GM18505 (cell line): Measurements from ENCODE around the gene SYNE1.

Source experiments
- ATAC-seq: cut with Tn5 transposase; IDR thresholded peaks from one replicate; pipeline ENCODE4 v1.9.1; 2021; ENCODE audit not compliant: unreplicated experiment
- POLR2A ChIP-seq: IDR thresholded peaks from 4 replicates; pipeline ENCODE4 v1.6.1; 2011; ENCODE audit warnings: borderline replicate concordance; ENCODE audit not compliant: insufficient read depth, insufficient read length; ENCODE audit errors: extremely low read depth

Gene SYNE1

DNA sequence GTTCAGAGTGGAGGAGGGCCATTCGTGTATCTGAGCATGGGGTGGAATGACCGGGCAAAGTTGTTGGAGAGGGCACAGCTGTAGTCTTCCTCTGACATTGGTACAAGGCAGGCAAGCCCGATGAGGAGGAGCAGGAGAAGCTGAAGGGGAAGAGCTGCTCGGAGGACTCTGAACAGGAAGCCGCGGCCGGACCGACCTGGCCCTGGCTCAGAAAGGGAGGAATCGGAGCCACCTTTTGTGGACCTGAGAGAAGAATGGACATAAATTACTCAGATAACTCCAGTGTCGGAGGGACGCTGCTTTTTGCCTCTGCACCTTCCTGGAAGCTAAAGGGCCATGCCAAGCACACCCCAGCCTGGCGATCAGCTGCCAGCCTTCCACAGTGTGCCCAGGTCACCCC, 514.7 kb downstream of the SYNE1 start:
- TF ChIP-seq POLR2A = no peak
- ATAC-seq = no peak

DNA sequence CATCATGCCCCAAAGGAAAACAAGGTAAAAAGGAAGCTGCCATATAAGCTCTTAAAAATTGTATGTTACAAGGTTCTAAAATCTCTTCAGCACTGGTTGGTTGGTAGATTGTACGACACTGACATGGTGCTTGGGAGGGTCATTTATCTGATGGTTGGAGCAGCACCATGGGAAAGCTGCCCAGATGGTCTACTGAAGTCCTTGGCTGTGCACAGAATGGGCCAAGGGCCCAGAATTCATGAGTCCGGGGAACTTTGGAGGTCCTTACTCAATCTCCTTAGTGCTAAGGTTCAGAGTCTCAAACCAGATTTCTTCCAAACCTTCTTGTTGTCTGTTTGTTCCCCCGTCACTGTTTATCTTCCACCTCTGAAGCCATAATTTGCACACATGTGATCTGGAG, 515.3 kb downstream of the SYNE1 start:
- no peak for ATAC-seq
- TF ChIP-seq POLR2A = no peak

DNA sequence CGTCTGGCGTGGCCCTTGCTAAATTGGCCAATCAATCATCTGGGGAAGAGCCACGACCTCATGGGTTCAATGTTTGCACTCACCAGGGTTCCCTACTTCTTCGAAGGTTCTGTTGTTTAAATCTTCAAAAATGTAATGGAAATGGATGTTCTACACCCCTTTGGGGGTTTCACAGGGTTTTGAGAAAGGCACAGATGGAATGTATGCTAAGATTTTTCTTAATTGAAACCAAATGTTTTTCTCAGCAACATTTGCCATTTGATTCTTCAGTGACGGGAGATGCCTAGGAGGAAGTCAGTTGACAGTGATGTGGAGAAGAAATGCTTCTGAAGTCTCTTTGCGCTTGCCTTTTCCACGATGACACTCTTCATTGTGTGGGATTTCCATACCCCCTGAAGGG, 517.3 kb downstream of the SYNE1 start:
- ATAC-seq = no peak
- TF ChIP-seq POLR2A = no peak

DNA sequence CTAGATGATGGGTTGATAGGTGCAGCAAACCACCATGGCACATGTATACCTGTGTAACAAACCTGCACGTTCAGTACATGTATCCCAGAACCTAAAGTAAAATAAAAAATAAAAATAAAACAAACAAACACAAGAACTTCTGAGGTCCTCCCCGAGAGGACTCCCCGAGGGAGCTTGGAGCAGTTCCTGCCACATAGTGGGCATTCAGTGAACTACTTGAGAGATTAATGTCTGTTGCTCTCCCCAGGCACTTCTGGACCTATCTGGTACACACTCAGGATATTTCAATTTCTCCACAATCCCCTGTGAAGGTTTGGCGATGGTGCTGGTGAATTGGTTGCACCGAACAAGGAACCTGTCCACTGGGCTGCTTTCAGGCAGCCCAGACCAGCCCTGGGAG, 518.5 kb downstream of the SYNE1 start:
- no peak for ATAC-seq
- TF ChIP-seq POLR2A = no peak

DNA sequence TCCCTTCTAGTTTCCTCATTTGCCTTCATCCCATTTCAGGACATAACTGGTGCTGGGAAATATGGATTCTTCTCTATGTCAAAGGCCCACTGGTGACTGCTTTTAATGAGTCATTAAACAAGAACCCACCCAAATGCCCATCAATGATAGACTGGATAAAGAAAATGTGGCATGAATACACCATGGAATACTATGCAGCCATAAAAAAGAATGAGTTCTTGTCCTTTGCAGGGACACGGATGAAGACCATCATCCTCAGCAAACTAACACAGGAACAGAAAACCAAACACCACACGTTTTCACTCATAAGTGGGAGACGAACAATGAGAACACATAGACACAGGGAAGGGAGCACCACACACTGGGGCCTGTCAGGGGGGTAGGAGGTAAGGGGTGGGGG, 518.9 kb downstream of the SYNE1 start:
- no peak for TF ChIP-seq POLR2A
- ATAC-seq = no peak

DNA sequence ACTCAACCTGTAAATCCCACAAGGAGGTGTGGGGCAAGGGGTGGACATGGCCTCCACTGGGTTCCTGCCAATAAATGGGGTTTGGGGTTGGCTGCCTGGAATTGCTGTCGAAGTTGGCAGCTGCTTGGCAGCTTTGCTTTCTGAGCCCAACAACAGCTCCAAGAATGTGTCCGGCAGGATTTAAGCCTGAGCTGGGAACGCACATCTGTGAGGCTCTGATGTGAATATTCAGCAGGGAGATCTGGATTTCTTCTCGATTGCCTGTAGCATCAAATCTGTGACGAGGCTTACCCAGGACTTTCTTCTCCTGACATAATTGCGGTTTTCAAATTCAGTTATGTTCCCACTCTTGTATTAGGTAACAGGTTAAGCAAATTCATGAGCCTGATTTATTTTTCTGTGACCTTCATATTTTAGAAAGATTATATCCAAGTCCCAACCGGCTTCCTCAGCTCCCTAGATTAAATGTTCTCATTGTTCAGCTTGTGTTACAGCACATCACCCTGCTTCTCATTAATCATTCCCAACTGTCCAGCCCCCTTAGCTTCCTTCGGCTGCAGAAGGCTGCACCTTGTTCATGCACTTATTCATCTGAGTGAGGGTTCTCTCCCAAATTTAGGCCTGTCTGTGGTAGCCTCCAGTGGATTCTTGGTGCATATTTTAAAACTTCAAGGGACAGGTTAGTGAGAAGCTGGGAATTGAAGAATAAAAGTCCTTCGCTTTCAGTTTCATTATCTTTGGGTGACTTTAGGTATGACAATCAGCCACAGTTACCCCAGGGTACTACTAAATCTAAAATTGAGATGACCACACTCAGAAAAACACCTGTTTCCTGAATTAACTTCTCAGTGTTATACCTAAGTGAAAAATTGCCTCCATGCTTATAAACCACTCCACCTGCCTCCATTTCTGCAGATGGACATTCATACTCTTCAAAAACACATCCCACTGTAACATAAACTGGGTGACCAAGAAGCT, 519.7 kb downstream of the SYNE1 start:
- ATAC-seq = peak; percentile 78
- TF ChIP-seq POLR2A = no peak

DNA sequence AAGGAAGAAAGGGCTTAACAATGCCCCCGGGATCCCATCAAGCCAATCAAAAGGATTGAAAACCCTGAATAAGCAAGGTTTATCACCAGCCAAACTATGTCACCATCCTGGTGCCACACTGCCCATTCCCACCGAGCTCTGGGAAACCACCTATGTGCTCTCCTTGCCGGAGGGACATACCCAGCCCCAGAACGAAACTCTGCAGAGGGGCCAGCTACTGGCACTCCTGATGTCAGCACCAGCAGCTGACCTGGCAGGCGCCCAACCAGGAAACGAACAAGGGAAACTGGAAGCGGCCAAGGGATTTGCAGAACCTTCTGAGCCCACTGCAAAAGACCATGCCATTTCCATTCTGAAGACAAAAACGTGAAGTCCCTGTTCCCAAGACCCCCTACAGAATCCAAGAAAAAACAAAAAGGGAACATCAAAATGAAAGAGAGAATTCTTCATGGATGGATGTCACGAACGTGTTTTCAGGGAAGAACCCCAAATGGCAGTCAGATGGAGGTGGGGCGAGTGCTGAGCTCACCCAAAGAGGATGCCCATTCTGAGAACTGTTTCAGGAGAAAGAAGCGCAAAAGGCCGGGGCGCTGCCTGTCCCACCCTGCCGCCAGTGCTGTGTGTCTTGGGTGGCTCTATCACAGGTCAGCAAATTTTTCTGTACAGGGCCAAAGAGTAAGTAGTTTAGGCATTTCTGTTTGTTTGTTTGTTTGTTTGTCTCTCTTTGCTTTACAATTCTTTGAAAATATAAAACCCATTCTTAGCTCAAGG, 524.5 kb downstream of the SYNE1 start:
- ATAC-seq = no peak
- no peak for TF ChIP-seq POLR2A

DNA sequence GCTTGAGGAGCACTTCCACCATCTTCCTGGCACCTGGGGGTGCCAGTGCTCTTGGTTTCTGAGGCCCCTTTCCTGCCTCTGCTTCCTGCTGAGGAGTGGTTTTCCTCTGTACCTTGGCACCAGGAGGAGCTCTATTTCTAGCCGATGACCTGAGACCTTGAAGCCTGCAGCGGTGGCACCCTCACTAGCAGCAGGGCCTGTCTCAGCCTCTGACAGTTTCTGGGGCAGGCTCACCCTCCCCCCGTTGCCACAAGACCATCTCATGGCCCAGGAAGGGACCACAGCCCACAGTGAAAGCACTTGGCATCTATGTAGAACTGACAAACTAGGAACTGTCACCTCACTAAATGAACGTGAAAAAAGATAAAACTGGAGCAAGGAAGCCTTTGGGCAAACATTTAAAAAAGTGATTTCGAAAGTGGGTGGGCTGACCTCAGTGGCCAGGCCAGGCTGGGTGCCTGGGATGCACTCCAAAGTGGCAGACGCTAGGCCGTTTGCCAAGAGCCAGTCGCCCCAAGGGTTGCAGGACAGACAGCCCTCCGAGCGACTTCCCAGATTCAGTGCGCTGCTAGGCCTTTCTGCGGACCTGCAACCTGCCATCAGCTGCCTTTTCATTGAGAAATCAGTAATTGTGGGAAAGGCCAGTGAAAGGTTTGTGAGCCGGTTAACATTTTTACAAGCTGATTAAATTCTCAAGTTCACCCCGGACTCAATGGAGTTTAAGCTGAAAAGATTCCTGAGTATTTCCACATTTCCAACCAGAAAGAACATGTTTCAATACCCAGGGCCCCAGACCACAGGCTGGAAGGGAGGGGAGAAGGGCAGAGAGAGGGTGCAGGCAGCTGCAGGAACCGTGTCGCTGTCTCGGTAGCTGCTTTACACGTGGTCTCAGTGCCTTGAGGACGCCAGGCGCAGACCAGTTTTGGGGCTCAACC, 526.0 kb downstream of the SYNE1 start:
- no peak for TF ChIP-seq POLR2A
- no peak for ATAC-seq

DNA sequence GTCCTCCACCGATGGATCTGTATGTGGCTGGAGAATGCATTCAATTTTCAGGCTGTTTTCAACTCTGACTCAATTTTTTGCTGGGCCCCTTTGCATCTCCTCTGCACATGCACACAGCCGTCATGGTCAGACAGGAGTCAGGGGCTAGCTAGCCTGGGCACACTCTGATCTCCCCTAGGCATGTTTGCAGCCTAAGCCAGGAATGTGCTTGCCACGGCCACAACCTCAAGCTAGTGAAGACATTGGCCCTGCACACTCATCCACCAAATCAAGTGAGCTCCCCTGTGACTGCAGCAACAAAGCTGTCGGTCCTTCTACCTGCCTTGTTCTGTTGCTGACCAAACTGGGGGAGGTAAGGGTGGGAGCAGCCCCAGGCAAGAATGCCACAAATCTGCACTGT, 529.2 kb downstream of the SYNE1 start:
- ATAC-seq = no peak
- no peak for TF ChIP-seq POLR2A

DNA sequence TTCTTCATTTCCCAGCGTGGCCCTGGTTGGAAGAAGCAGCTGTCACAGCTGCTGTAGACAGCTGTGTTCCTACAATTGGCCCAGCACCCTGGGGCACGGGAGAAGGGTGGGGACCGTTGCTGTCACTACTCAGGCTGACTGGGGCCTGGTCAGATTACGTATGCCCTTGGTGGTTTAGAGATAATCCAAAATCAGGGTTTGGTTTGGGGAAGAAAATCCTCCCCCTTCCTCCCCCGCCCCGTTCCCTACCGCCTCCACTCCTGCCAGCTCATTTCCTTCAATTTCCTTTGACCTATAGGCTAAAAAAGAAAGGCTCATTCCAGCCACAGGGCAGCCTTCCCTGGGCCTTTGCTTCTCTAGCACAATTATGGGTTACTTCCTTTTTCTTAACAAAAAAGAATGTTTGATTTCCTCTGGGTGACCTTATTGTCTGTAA, 537.0 kb downstream of the SYNE1 start:
- TF ChIP-seq POLR2A = no peak
- no peak for ATAC-seq

DNA sequence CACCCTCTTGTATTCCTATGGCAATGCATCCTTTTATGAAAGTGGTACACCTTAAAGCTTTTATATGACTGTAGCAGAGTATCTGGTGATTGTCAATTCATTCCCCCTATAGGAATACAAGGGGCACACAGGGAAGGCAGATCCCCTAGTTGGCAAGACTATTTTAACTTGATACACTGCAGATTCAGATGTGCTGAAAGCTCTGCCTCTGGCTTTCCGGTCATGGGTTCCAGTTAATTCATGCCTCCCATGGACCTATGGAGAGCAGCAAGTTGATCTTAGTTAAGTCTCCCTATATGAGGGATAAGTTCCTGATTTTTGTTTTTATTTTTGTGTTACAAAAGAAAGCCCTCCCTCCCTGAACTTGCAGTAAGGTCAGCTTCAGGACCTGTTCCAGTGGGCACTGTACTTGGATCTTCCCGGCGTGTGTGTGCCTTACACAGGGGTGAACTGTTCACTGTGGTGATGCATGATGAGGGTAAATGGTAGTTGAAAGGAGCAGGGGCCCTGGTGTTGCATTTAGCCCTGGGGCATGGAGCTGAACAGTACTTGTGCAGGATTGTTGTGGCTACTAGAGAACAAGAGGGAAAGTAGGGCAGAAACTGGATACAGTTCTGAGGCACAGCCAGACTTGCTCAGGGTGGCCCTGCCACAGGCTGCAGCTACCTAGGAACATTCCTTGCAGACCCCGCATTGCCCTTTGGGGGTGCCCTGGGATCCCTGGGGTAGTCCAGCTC, 537.5 kb downstream of the SYNE1 start:
- ATAC-seq = no peak
- no peak for TF ChIP-seq POLR2A

DNA sequence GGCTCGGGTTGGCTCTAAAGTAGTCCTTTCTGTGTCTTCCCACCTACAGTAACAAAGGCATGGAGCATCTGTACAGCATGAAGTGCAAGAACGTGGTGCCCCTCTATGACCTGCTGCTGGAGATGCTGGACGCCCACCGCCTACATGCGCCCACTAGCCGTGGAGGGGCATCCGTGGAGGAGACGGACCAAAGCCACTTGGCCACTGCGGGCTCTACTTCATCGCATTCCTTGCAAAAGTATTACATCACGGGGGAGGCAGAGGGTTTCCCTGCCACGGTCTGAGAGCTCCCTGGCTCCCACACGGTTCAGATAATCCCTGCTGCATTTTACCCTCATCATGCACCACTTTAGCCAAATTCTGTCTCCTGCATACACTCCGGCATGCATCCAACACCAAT, 538.5 kb downstream of the SYNE1 start:
- ATAC-seq = no peak
- no peak for TF ChIP-seq POLR2A
